NCI-H1417 (cell line): ENCODE data around the gene SOX30.

Experiments
- DNase-seq, 3 experiments: peaks; one replicate each; lab custom pipeline; 2025; lab: John Stamatoyannopoulos, UW

Gene SOX30

GRCh38 chr5:157659868-157660660, 7.8 kb upstream of the SOX30 start:
- DNase-seq = no peak

GRCh38 chr5:157658893-157659292, 6.7 kb upstream of the SOX30 start:
- no peak for DNase-seq

- no peak for DNase-seq
Measured at GRCh38 chr5:157657516-157657915, 5.3 kb upstream of the SOX30 start.

GRCh38 chr5:157651623-157652376, 438 bp downstream of the SOX30 start:
- DNase-seq = peak in 2 of 3 experiments; percentile 83 to 95

- DNase-seq = peak in 2 of 3 experiments; percentile 55 to 59
Measured at GRCh38 chr5:157650991-157651611, 1.1 kb downstream of the SOX30 start.

- no peak for DNase-seq
Measured at GRCh38 chr5:157649101-157649500, 3.1 kb downstream of the SOX30 start.

GRCh38 chr5:157648275-157648990, 3.8 kb downstream of the SOX30 start:
- no peak for DNase-seq

- DNase-seq = no peak
Measured at GRCh38 chr5:157640406-157641066, 11.7 kb downstream of the SOX30 start.

GRCh38 chr5:157630341-157630740, 21.9 kb downstream of the SOX30 start:
- no peak for DNase-seq

- DNase-seq = no peak
Measured at GRCh38 chr5:157626831-157627230, 25.4 kb downstream of the SOX30 start.

GRCh38 chr5:157624144-157624543, 28.1 kb downstream of the SOX30 start:
- DNase-seq = no peak

GRCh38 chr5:157620776-157621175, 31.5 kb downstream of the SOX30 start:
- DNase-seq = no peak

GRCh38 chr5:157618191-157618765, 34.0 kb downstream of the SOX30 start:
- no peak for DNase-seq

GRCh38 chr5:157616785-157617184, 35.5 kb downstream of the SOX30 start:
- DNase-seq = no peak

- DNase-seq = no peak
Measured at GRCh38 chr5:157613385-157614245, 38.6 kb downstream of the SOX30 start.

- DNase-seq = no peak
Measured at GRCh38 chr5:157612581-157612980, 39.7 kb downstream of the SOX30 start.

GRCh38 chr5:157611571-157612476, 40.4 kb downstream of the SOX30 start:
- DNase-seq = peak; percentile 4 to 90 (median 44)

- DNase-seq = no peak
Measured at GRCh38 chr5:157610990-157611389, 41.2 kb downstream of the SOX30 start.

- no peak for DNase-seq
Measured at GRCh38 chr5:157608972-157609565, 43.2 kb downstream of the SOX30 start.
